GF-D8 (cell line): Measurements from ENCODE around the gene CCDC158.
"Not testable (repeated sequence)": the region's sequence is repeated elsewhere in the genome, so short reads cannot be mapped to it uniquely, and the experiment has no call there.

Experiments used
- DNase-seq: peaks from one replicate; lab custom pipeline; 2025; lab: John Stamatoyannopoulos, UW

Gene CCDC158

DNA sequence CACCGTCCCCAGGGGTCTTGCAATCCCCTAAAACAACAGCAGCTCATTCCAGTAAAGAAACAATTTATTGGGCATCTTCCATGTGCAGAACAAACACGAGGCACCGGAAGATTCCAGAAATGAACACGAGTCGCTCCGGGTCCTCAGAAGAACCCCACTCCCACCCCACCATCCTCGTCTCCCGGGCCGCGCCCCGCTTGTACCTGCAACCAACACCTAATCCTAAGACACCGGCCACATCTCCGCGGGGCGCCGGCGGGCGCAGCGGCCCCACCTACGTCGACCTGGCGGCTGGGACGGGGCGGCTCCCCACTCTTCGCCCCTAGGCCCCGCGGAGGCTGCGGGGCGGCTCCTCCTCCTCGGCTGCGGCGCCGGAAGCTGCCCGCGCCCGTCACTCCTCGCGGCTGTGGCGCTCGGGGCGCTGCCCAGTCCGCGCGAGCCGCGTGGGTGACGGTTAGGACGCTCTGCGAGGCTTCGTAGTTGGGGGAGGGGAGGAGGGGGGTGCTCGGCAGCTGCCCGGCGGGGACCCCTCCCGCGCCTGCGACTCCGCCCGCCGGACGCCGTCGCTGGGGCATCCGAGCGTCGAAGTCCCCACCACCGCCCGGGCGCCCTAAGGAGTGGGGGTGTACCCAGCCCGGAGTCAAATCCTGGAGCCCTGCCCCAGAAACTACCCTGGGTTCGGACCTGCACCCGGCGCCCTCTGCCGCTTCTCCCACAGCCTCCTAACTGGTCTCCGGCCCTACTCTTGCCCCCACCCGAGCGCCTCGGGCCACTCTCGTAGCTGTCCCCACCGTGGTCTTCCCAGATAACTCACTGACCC, at the start of gene CCDC158:
TSS of gene CCDC158 (minus strand) at position 380 of the 820 bp plus-strand sequence. CDS start 17,934 bp downstream, outside the sequence.
- no peak for DNase-seq

GRCh38 chr4:76470532-76470931, 49.6 kb upstream of the CCDC158 start:
- no peak for DNase-seq

GRCh38 chr4:76470064-76470463, 49.1 kb upstream of the CCDC158 start:
- no peak for DNase-seq

- DNase-seq = no peak
Measured at GRCh38 chr4:76463568-76463967, 42.6 kb upstream of the CCDC158 start.

DNA sequence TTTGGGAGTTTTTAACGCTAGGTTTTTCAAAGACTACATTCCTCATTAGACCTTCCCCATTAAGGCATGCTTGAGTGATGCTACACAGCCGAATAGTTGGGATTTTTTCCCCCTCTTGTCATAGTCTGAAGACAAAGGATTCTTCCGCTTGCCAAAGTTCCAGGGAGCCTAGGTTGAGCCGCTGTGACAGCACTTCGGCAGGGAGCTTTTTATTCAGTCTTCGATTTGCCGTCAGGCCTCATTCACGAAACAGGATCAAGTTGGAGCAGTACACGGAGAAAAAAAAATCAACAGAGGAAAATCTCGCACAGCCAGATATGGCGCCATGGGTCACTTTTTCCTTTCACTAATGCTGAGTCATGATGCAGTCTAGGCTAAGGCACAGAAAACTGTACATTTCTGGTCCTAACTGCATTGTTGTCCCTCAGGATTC, 38.4 kb upstream of the CCDC158 start:
- no peak for DNase-seq

DNA sequence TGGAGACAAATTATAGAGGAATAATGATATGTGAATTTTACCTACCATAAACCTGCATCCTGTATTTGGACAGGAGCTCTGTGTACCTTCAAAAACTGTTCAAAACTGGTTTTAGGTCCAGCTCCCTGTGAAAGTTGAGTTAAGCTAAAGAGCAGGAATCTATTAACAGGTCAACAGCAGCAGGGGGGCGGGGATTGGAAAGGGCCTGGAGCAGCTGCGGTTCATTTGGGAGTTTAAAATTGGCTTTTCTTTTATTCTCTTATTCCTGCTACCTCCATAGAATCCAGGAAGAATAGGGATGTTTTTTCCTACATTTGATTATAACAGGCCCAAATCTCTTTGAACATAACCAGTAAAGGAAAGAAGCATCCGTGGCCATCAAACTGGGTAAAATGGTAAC, 37.9 kb upstream of the CCDC158 start:
- no peak for DNase-seq

- no peak for DNase-seq
Measured at GRCh38 chr4:76458297-76458696, 37.4 kb upstream of the CCDC158 start.

DNA sequence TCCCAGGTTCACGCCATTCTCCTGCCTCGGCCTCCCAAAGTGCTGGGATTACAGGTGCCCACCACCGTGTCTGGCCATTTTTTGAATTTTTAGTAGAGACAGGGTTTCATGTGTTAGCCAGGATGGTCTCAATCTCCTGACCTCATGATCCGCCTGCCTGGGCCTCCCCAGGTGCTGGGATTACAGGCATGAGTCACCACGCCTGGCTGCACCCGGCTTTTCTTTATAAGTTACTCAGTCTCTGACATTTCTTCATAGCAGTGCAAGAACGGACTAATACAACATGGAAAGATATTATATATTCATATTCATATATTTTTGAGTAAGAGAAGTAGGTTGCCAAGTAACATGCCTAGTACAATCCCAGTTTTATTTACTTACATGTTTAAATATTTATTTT, 36.9 kb upstream of the CCDC158 start:
- no peak for DNase-seq

DNA sequence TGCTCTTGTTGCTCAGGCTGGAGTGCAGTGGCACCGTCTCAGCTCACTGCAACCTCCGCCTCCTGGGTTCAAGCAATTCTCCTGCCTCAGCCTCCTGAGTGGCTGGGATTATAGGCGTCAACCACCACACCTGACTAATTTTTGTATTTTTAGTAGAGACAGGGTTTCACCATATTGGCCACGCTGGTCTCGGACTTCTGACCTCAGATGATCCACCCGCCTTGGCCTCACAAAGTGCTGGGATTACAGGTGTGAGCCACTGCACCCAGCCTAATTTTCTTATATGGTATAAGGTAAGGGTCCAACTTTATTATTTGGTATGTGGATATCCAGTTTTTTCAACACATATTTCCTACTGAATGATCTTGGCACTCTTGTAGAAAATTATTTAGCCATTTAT, 33.1 kb upstream of the CCDC158 start:
- not testable (repeated sequence) for DNase-seq

GRCh38 chr4:76453232-76453631, 32.3 kb upstream of the CCDC158 start:
- DNase-seq = no peak

DNA sequence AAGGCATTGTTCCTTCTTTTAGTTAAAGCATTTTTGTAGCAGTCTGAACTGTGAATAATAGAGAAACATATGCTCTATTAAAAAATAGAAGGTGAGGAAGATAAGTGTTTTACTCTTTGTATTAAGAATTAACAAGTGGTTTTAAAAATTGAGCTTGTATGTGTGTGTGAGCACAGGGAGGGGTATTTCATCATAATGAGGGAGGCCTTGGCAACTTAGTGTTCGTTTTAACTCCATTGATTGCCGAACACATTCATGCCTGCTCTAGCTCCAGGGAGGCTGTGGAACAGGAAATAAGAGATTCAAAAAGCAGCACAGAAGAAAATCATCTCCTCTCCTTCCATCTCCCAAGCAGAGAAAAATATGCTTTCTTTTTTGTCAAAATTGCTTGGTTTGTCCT, 28.9 kb upstream of the CCDC158 start:
- no peak for DNase-seq

- DNase-seq = no peak
Measured at GRCh38 chr4:76449362-76449767, 28.4 kb upstream of the CCDC158 start.

DNA sequence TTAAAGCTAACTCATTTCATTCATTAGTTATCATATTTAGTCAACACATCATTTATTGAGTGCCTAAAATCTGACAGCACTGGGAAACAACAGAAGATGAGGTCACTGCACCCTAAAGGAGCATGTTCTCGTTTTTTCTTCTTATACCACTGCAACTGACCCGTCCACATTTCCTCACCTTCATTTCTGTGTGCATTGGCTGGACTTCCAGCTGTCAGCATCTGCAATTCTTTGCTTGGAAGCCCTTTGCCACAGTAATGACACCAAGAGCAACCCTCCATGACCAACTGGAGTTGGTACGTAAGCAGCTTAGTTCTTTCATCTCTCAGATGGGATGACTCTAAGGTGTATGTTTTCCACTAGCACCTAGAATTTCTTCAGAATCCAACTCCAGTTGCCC, 27.3 kb upstream of the CCDC158 start:
- no peak for DNase-seq

GRCh38 chr4:76447393-76447851, 26.5 kb upstream of the CCDC158 start:
- no peak for DNase-seq

DNA sequence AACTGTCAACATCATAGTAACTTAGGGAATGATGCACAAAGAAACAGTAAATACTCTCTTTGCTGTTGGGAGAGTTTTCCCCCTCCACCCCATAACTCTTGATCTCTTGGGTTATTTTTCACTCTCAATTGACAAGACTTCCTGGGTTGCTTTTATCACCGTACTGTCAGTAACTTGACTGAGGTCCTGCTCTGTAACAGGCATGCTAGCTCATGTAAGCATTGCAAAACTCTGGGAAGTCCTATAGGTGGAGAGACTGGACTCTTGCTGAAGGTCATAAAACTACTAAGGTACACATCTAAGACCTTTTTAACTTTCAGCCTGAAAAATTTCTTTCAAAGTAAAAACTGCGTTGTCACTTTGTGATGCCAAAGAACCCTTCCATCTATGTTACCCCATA, 25.0 kb upstream of the CCDC158 start:
- no peak for DNase-seq

DNA sequence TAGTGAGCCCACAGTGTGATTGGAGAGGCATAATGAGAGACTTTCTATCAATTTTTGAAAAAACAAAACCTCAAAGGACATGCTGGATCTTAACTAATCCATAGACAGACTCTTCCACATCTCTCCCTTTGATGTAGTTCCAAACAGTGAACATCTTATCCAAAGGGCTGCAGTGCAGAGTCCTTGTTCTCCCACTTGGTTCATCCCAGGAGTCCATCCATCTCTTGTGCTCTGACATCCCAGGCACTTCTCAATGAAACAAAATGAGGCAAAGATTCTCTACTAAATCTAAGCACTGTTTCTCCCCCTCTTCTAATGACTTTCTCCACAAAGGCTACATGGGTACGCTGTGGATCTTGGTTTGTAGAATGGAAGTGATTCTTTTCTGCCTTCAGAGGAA, 22.4 kb upstream of the CCDC158 start:
- no peak for DNase-seq

DNA sequence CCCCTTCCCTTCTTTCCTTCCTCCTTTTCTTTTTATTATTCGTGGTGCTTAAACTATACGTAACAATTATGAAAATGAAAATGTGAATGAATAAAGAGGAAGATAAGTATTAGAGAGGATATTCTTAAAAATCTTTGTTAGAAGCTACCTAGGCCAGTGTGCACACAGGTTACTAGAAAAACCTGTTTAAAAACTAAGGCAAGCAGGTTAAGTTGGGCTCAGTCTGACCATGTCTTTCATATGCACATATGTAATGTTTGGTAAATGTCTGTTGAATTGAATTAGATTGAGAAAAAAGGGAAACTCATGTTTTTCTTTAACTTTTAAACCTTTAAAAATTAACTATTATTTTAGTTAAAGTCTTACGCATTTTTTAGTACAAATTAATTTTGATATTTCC, 21.9 kb upstream of the CCDC158 start:
- no peak for DNase-seq

- DNase-seq = no peak
Measured at GRCh38 chr4:76441881-76442280, 20.9 kb upstream of the CCDC158 start.

- DNase-seq = no peak
Measured at GRCh38 chr4:76439491-76439890, 18.6 kb upstream of the CCDC158 start.

GRCh38 chr4:76435528-76436319, 14.8 kb upstream of the CCDC158 start:
- no peak for DNase-seq

GRCh38 chr4:76434901-76435527, 14.1 kb upstream of the CCDC158 start, which contains the start of gene SHROOM3:
Gene SHROOM3, plus strand, starts transcription at chr4:76435229. Its CDS starts 824 bp downstream, at chr4:76436053.
- no peak for DNase-seq
